ENCODE data around the gene CDA. TPM values are rescaled to one million over a fixed set of nuclear protein-coding genes. Genes with fewer than 3 reads are reported as not detected.

CDA gene
- total RNA-seq, 1 donor from 2014 or later: not detected

DNA sequence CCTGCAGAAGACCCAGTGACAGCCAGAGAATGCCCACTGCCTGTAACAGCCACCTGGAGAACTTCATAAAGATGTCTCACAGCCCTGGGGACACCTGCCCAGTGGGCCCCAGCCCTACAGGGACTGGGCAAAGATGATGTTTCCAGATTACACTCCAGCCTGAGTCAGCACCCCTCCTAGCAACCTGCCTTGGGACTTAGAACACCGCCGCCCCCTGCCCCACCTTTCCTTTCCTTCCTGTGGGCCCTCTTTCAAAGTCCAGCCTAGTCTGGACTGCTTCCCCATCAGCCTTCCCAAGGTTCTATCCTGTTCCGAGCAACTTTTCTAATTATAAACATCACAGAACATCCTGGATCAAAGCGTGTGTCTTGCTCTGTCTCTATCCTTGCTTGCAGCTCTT lies 29.7 kb downstream of the CDA start:
- DNase-seq (ENCODE audit: low read depth, low spot score): no peak
- Mint-ChIP-seq H3K9me3 (no peaks in the 10 kb centered on the region), H3K4me1 (peaks cover 5% of the 10 kb centered on the region), H3K36me3 (ENCODE audit: low read depth) (no peaks in the 10 kb centered on the region), H3K27ac (ENCODE audit: unreplicated experiment) (peak overlapping the region; percentile 0), H3K27me3 (ENCODE audit: low read depth) (no peaks in the 10 kb centered on the region), H3K4me3 (no peak overlapping the region)
- no peak for TF ChIP-seq CTCF (conservative IDR thresholded peaks at IDR 0.05)

DNA sequence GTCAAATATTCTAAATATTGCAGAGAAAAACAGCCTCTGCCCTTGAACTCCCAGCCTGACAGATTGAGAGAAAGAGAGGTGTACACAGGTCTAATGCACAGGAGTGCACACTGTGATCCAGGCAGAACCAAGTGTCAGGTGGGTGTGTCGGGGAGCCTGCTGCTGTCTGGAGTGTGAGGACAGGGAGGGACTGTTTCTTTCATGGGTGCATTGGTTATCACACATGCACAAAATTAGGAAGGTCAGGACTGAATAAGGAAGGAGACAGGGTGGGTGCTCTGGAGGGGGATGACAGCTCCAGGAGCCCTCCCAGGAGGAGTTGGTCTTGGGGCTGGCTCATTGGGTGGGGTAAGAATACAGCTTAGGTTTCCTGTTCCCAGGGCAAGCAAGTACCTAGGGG lies 31.1 kb downstream of the CDA start:
- DNase-seq (ENCODE audit: low read depth, low spot score): no peak
- no peak for TF ChIP-seq CTCF (conservative IDR thresholded peaks at IDR 0.05)
- Mint-ChIP-seq H3K36me3 (ENCODE audit: low read depth) (no peaks in the 10 kb centered on the region), H3K9me3 (no peaks in the 10 kb centered on the region), H3K4me3 (no peak overlapping the region), H3K27ac (ENCODE audit: unreplicated experiment) (no peak overlapping the region), H3K27me3 (ENCODE audit: low read depth) (peaks cover 2% of the 10 kb centered on the region), H3K4me1 (no peaks in the 10 kb centered on the region)

DNA sequence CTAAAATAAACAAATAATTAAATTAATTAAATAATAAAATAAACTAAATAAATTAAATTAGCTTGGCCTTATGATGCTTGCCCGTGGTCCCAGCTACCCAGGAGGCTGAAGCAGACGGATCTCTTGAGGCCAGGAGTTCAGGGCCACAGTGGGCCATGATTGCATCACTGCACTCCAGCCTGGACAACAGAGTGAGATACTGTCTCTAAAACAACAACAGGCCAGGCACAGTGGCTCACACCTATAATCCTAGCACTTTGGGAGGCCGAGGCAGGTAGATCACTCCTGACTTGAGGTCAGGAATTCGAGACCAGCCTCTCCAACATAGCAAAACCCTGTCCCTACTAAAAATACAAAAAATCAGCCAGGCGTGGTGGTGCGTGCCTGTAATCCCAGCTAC lies 32.1 kb downstream of the CDA start:
- no peak overlapping the region for H3K4me3 Mint-ChIP-seq
- H3K4me1 Mint-ChIP-seq: no peaks in the 10 kb centered on the region
- H3K36me3 Mint-ChIP-seq (ENCODE audit: low read depth): no peaks in the 10 kb centered on the region
- peaks cover 5% of the 10 kb centered on the region for H3K27me3 Mint-ChIP-seq (ENCODE audit: low read depth)
- H3K9me3 Mint-ChIP-seq: no peaks in the 10 kb centered on the region
- no peak overlapping the region for H3K27ac Mint-ChIP-seq (ENCODE audit: unreplicated experiment)
- no peak for DNase-seq (ENCODE audit: low read depth, low spot score)
- TF ChIP-seq CTCF (conservative IDR thresholded peaks at IDR 0.05): no peak

- peaks cover 5% of the 10 kb centered on the region for H3K9me3 Mint-ChIP-seq
- H3K4me1 Mint-ChIP-seq: peaks cover 9% of the 10 kb centered on the region
- H3K4me3 Mint-ChIP-seq: no peak overlapping the region
- H3K27ac Mint-ChIP-seq (ENCODE audit: unreplicated experiment): no peak overlapping the region
- H3K27me3 Mint-ChIP-seq (ENCODE audit: low read depth): peaks cover 21% of the 10 kb centered on the region
- H3K36me3 Mint-ChIP-seq (ENCODE audit: low read depth): no peaks in the 10 kb centered on the region
- no peak for DNase-seq (ENCODE audit: low read depth, low spot score)
- no peak for TF ChIP-seq CTCF (conservative IDR thresholded peaks at IDR 0.05)
These were observed 35.8 kb downstream of the CDA start for GRCh38 chr1:20624709-20625108.

DNA sequence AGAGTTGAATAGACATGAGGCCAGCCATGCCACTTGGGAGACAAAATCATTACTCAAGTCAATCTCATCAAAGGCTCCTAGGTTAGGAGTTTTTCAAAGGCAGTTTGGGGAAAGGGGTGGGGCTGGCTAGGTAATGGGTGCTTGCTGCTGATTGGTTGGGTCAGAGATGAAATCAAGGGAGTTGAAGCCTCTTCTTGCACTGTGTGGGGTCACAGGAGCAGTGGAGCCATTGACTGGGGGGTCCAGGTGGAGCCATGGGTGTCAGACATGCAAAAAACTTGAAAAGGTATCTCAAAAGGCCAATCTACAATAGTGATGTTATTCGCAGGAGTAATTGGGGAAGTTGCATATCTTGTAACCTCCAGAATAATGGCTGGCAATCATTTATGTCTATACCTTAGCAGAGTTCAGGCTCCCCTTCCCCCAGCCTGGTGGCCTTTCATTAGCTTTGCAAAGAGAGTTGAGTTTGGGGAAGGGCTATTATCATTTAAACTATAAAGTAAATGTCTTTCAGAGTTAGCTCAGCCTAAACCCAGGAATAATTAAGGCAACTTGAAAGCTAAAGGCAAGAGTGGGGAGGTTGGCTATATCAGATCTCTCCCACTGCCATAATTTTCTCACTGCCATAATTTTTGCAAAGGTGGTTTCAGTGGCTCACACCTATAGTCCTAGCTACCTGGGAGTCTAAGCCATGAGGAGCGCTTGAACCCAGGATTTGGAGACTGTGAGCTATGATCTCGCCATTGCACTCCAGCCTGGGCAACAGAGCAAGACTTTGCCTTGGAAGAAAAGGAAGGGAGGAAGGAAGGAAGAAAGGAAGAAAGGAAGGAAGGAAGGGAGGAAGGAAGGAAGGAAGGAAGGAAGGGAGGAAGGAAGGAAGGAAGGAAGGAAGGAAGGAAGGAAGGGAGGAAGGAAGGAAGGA lies 36.5 kb downstream of the CDA start:
- Mint-ChIP-seq H3K27ac (ENCODE audit: unreplicated experiment) (no peak overlapping the region), H3K36me3 (ENCODE audit: low read depth) (no peaks in the 10 kb centered on the region), H3K27me3 (ENCODE audit: low read depth) (peaks cover 21% of the 10 kb centered on the region), H3K9me3 (peaks cover 5% of the 10 kb centered on the region), H3K4me3 (no peak overlapping the region), H3K4me1 (peaks cover 9% of the 10 kb centered on the region)
- no peak for DNase-seq (ENCODE audit: low read depth, low spot score)
- TF ChIP-seq CTCF (conservative IDR thresholded peaks at IDR 0.05): no peak
